Activated naive CD4-positive, alpha-beta T cell treated with anti-CD3 and anti-CD28 coated beads for 36 hours (primary cell): Measurements from ENCODE around the gene KLF2. TPM values are rescaled to one million over a fixed set of nuclear protein-coding genes. Genes with fewer than 3 reads are reported as not detected.
A peak's percentile ranks its signal among the peaks of the same experiment; 100 is the strongest.

Experiments used
- CTCF ChIA-PET: fragments of 350-600 bp; sonication (Branson Sonifier 250); formaldehyde crosslinking; loops from one replicate; lab custom pipeline; 2021; ENCODE audit warnings: antibody characterized with exemption; lab: Charles Lee
- DNase-seq: peaks from one replicate; pipeline ENCODE4 v3.0.0-alpha.2; 2020
- H3K27ac Mint-ChIP-seq: one replicate; pipeline ENCODE4 v1.8.0; 2021; ENCODE audit warnings: mild to moderate bottlenecking, mixed read lengths
- H3K27me3 Mint-ChIP-seq: one replicate; pipeline ENCODE4 v1.8.0; 2021; ENCODE audit warnings: low read depth, mixed read lengths
- H3K36me3 Mint-ChIP-seq: one replicate; pipeline ENCODE4 v1.8.0; 2021; ENCODE audit warnings: low read depth, mixed read lengths
- H3K4me1 Mint-ChIP-seq: one replicate; pipeline ENCODE4 v1.8.0; 2021; ENCODE audit warnings: low read depth, mixed read lengths
- H3K4me3 Mint-ChIP-seq: one replicate; pipeline ENCODE4 v1.8.0; 2021; ENCODE audit warnings: mild to moderate bottlenecking, moderate library complexity, mixed read lengths
- H3K9me3 Mint-ChIP-seq: one replicate; pipeline ENCODE4 v1.8.0; 2021; ENCODE audit warnings: mixed read lengths
- intact Hi-C: fragments of 100-400 bp; cut with micrococcal nuclease; formaldehyde crosslinking; loops from one replicate; pipeline ENCODE4 v1.15.1; 2023
- total RNA-seq, 2 experiments: library from RNA; stranded (reverse); gene quantifications; one replicate each; pipeline ENCODE4 v1.2.3, GENCODE V29; 2021

The KLF2 gene
- total RNA-seq, 2 experiments from 2014 or later: 0.22 to 0.69 TPM

DNA sequence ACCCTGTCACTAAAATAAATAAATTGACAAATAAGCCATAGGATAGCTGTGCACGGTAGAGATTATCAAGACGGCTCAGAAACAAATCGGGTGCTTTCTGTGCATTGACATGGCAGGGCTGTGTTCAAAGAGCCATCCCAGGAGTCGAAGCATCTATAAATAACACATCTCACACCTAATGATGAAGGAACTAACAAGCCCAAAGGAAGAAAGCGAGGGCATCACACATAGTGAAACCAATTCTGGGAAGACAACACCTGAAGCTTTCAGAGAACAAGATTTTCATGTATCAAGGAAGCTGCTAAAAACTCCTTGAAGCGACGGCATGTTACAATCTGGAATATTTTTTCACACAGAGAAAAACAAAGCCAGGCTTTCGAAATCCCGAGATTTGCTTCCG is 36.1 kb downstream of the KLF2 start:
- Mint-ChIP-seq H3K4me1 (peaks cover 83% of the 10 kb centered on the region), H3K27ac (no peak overlapping the region), H3K27me3 (peaks cover 1% of the 10 kb centered on the region), H3K4me3 (no peak overlapping the region), H3K36me3 (peaks cover 4% of the 10 kb centered on the region), H3K9me3 (no peaks in the 10 kb centered on the region)
- DNase-seq: no peak
- CTCF ChIA-PET: interaction anchor here (1.0 to 1.3 kb wide), 2 partner anchors 13 to 110 kb away, joined by 3 to 4 read pairs; no protein-coding TSS in a partner anchor
- intact Hi-C loops: loop anchor here (1.0 to 2.0 kb wide), 2 partner anchors 11 to 18 kb away; no protein-coding TSS in a partner anchor

DNA sequence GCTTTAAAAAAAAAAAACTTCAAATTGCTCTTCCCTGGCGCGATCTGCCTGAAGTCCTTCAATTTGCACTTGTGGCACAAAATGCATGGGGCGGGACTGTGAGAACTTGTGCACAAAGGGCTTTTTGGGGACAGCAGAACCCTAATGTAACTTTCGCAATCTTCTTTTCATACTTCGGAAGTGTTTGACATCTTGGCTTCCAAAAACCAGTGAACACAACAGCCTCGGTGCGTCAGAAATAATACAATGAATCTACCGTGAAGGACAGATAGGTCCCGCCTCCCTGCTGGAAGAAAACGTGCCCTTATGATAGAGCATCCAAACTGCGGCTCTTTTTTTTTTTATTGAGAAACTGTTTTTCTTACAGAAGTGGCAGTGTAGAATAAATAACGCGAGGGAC is 36.6 kb downstream of the KLF2 start:
- CTCF ChIA-PET: interaction anchor here (0.8 to 1.3 kb wide), 3 partner anchors 13 to 110 kb away, joined by 3 to 4 read pairs (median 3); no protein-coding TSS in a partner anchor
- peaks cover 85% of the 10 kb centered on the region for H3K4me1 Mint-ChIP-seq
- peaks cover 4% of the 10 kb centered on the region for H3K36me3 Mint-ChIP-seq
- no peak overlapping the region for H3K4me3 Mint-ChIP-seq
- no peak overlapping the region for H3K27ac Mint-ChIP-seq
- intact Hi-C loops: loop anchor here (2.0 kb wide), 1 partner anchor 18 kb away; no protein-coding TSS in a partner anchor
- H3K27me3 Mint-ChIP-seq: peaks cover 6% of the 10 kb centered on the region
- no peaks in the 10 kb centered on the region for H3K9me3 Mint-ChIP-seq
- DNase-seq: no peak

DNA sequence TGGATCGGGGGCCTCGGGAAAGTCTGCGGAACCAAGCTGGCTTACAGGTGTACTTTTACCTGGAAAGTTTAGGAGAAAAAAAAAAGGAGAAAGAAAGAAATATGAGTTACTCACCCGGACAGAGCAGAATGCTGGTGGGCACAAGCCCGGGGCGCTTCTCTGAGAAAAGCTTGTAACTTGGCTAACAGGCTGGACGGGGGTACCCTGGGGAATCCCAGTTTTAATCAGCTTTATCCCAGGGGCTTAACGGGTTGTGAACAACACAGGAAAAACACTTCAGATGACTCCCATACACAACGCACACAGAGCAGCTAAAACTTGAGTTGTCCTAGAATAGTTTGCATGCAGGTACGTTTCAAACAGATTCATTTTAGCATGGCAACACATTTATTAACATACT is 37.3 kb downstream of the KLF2 start:
- DNase-seq: no peak
- peaks cover 4% of the 10 kb centered on the region for H3K36me3 Mint-ChIP-seq
- H3K4me1 Mint-ChIP-seq: peaks cover 85% of the 10 kb centered on the region
- H3K27me3 Mint-ChIP-seq: peaks cover 13% of the 10 kb centered on the region
- H3K4me3 Mint-ChIP-seq: no peak overlapping the region
- H3K9me3 Mint-ChIP-seq: no peaks in the 10 kb centered on the region
- intact Hi-C loops: loop anchor here (2.0 kb wide), 1 partner anchor 19 kb away; no protein-coding TSS in a partner anchor
- CTCF ChIA-PET: interaction anchor here (0.6 to 0.8 kb wide), 3 partner anchors 14 to 59 kb away, joined by 3 read pairs; no protein-coding TSS in a partner anchor
- no peak overlapping the region for H3K27ac Mint-ChIP-seq

DNA sequence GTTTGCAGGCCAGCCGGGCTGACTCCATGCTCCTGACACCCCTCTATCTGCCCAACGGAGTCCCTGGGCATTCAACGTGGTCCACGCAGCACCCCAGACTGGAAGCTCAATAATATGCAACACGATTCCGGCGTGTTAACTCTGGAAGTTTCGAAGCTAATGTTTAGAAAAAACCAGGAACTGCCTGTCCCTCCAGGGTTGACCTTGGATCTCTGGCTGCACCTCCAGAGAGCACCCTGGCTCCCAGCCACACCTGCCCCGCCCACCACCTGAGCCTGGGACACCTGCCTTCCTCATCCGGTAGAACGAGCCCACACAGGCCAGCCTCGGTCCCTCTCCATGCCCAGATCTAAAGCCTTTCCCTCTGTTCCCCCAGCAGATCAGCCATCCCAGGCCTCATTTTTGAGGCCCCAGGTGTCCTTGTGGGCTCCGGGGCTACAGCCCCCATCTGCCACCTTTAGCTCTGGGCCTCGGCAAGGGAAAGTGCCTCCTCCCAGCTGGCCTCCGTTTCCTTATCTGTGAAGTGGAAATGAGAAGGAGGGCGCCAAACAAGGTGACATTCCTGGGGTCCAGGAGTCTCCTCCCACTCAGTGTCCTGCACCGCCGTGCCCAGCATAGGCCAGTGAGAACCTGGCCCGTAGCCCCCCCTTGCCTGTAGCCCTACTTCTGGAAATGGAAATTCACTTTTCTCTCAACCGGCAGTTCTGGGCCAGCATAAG is 38.7 kb downstream of the KLF2 start:
- no peak overlapping the region for H3K4me3 Mint-ChIP-seq
- peaks cover 80% of the 10 kb centered on the region for H3K4me1 Mint-ChIP-seq
- CTCF ChIA-PET: interaction anchor here (0.8 kb wide), 1 partner anchor 20 kb away, joined by 3 read pairs; no protein-coding TSS in a partner anchor
- intact Hi-C loops: no loop called here
- peaks cover 4% of the 10 kb centered on the region for H3K36me3 Mint-ChIP-seq
- H3K27me3 Mint-ChIP-seq: peaks cover 16% of the 10 kb centered on the region
- no peak overlapping the region for H3K27ac Mint-ChIP-seq
- H3K9me3 Mint-ChIP-seq: no peaks in the 10 kb centered on the region
- DNase-seq: no peak

DNA sequence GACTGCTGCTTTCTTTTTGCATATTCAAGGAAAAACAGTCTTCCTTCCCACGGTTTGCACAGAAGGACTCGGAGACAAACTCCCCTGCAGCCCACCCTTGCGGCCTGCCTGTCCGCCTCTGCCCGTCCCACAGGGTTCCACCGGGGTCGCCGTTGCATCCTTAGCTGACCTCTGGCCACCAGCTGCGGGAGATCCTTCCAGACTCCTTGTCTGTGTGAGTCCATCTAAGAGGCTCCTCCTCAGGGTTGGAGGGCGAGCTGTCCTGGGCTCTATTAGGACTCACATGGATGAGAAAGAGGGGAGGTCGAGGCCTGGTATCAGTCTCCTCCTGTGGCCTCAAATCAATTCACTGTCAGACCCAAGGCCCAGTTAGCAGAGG is 39.2 kb downstream of the KLF2 start:
- Mint-ChIP-seq H3K36me3 (peaks cover 4% of the 10 kb centered on the region), H3K27me3 (peaks cover 16% of the 10 kb centered on the region), H3K4me1 (peaks cover 75% of the 10 kb centered on the region), H3K4me3 (no peak overlapping the region), H3K27ac (no peak overlapping the region), H3K9me3 (no peaks in the 10 kb centered on the region)
- intact Hi-C loops: no loop called here
- DNase-seq: no peak
- CTCF ChIA-PET: no interaction called here

DNA sequence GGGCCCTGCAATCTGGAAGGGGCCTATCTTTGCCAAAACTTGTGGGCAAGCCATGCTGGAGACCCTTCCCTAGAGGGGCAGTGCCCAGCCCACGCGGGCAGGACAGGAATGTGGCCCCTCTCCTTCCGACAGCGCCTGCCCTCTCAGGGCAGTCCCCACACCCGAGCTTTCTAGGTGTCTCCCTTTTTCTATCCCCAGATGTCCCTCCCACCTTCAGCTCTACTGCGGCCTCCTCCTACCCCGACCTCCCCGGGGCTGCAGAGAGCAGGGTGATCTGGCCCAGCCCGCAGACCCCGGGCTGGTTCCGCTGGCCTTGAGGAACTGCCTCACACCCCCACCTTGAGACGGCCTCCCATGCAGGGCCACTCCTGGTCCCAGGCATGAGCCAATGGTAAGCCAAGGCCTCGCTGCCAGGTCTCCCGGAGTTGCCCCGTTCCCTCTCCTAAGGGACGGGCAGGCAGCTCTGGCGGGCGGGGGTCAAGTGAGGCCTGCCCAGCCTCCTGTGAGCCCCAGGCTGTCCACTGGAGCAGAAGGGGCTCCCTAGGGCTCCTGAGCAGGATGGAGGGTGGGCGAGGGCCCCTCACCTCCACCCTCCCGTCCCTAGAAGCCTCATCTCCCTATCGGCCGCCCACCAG is 39.7 kb downstream of the KLF2 start:
- CTCF ChIA-PET: no interaction called here
- Mint-ChIP-seq H3K27ac (no peak overlapping the region), H3K4me3 (no peak overlapping the region)

DNA sequence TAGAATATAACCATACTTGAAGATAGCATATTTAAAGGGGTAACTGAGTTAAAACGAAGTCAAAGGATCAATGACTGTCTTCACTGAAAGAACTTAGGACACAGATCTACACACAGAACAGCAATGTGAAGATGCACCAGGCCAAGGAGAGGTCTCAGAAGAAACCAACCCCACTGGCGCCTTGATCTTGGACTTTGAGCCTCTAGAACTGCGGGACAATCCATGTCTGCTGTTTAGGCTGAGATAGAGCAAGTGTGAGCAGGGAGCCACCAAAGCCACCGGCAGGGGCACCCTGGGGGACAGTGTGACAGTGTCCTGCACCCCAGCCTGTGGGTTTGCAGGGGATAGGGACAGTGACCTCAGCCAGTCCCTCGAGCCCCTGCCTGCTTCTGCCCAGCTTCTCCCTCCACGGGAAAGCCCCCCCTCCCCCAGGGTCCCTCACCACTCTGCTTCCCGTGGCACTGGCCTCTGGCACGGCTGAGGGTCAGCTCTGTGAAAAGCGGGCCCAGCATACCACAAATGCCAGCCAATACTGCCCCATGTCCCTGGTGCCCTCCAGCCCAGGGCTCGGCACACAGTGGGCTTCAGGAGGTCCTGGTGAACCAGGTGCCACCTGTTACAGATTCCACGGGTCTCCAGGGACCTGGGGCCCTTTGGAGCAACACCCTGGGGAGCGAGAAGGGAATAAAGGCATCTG is 40.8 kb downstream of the KLF2 start:
- Mint-ChIP-seq H3K27ac (no peak overlapping the region), H3K27me3 (peaks cover 19% of the 10 kb centered on the region), H3K4me1 (peaks cover 59% of the 10 kb centered on the region), H3K36me3 (peaks cover 4% of the 10 kb centered on the region), H3K4me3 (no peak overlapping the region), H3K9me3 (no peaks in the 10 kb centered on the region)
- intact Hi-C loops: no loop called here
- DNase-seq: no peak
- CTCF ChIA-PET: interaction anchor here (1.0 to 1.3 kb wide), 2 partner anchors 17 to 118 kb away, joined by 3 to 4 read pairs; no protein-coding TSS in a partner anchor

More for the DNA sequence above, 39.7 kb downstream of the KLF2 start:
- intact Hi-C loops: no loop called here
- Mint-ChIP-seq H3K36me3 (peaks cover 4% of the 10 kb centered on the region), H3K27me3 (peaks cover 16% of the 10 kb centered on the region), H3K4me1 (peaks cover 70% of the 10 kb centered on the region), H3K9me3 (no peaks in the 10 kb centered on the region)
- DNase-seq: no peak

DNA sequence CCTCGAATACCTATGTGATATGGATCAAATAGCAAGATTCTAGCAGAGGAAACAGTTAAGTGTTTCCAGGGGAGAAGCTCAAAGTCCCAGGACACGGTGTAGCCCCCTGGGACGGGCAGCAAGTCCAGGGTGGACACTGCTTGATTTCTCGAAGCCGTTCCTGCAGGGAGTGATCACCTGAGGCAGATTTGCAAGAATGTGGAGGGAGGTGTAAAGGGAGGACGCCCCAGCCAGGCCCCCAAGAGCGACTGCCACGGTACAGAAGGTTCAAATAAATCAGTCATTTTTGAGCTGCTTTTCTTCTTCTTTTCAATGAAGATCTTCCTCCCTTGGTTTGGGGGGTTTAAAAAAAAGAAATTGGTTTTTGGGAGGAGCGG is 41.4 kb downstream of the KLF2 start:
- Mint-ChIP-seq H3K9me3 (no peaks in the 10 kb centered on the region), H3K27ac (no peak overlapping the region), H3K4me3 (no peak overlapping the region), H3K36me3 (peaks cover 4% of the 10 kb centered on the region), H3K4me1 (peaks cover 53% of the 10 kb centered on the region), H3K27me3 (peaks cover 23% of the 10 kb centered on the region)
- DNase-seq: no peak
- CTCF ChIA-PET: interaction anchor here (1.0 to 1.3 kb wide), 2 partner anchors 17 to 118 kb away, joined by 3 to 4 read pairs; no protein-coding TSS in a partner anchor
- intact Hi-C loops: no loop called here

DNA sequence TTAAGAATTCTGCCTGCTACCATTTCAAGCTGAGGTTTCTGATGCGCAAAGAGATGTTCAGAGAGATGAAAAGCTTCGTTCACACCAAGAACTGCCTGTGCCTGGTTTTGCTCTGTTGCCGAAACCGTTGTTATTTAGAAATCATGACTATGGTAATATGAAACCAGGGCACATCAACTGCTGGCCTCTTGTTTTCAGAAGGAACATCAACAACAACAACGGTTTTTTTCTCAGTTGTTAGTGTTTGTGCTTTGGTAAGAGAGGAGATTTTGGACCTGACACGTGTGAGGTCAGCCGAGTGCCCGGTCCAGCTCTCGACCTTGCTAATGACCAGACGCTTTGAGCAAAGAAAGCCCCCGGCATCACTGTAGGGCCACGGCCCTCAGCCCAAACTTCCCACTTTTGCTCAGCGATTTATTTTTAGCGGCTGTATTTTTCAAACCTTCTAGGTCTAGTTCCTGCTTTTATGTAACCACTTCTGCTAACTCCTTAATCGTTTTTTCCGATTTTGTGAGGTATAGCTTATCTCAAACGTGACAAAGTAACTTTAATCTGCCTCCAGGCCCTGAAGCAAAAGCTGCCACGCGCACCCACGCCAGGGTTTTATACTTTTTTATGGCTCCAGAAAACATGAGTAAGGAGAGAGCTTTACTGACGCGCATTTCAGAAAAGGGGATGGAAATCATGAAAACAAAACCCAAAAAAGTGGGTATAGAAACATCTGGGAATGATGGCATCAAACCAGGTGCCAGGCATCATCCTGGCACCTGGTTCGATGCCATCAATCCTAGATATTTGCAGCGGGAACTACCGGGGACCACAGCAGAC is 42.0 kb downstream of the KLF2 start:
- intact Hi-C loops: no loop called here
- peak overlapping the region; percentile 19 for H3K27ac Mint-ChIP-seq
- DNase-seq: no peak
- H3K9me3 Mint-ChIP-seq: no peaks in the 10 kb centered on the region
- H3K27me3 Mint-ChIP-seq: peaks cover 24% of the 10 kb centered on the region
- H3K36me3 Mint-ChIP-seq: peaks cover 3% of the 10 kb centered on the region
- H3K4me1 Mint-ChIP-seq: peaks cover 48% of the 10 kb centered on the region
- CTCF ChIA-PET: interaction anchor here (1.0 to 1.3 kb wide), 2 partner anchors 16 to 119 kb away, joined by 3 to 4 read pairs; no protein-coding TSS in a partner anchor
- peak overlapping the region; percentile 49 for H3K4me3 Mint-ChIP-seq

DNA sequence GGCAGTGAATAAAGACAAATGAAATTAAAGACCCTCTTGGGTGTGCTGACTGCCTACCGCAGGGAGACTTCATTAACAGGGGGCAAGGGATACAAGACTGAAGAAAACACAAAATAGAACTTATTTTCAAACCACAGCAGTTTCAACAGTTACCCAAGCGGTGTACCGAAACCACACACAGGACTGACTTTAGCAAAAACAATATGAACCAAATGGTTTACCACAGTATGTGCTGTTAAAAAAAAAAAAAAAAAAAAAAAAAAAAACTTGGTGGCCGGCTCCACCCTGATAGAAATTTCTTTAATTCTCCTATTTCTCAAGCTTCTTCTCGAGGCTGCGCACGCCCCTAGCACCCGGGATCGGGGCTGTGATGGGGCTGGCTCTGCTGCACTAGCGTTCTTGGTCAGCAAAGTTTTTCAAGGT is 42.6 kb downstream of the KLF2 start:
- CTCF ChIA-PET: interaction anchor here (0.6 kb wide), 1 partner anchor 10 kb away, joined by 3 read pairs; no protein-coding TSS in a partner anchor
- H3K36me3 Mint-ChIP-seq: peaks cover 3% of the 10 kb centered on the region
- intact Hi-C loops: no loop called here
- H3K4me1 Mint-ChIP-seq: peaks cover 42% of the 10 kb centered on the region
- H3K27me3 Mint-ChIP-seq: peaks cover 24% of the 10 kb centered on the region
- peak overlapping the region; percentile 19 for H3K27ac Mint-ChIP-seq
- H3K9me3 Mint-ChIP-seq: no peaks in the 10 kb centered on the region
- DNase-seq: peak; percentile 71
- peak overlapping the region; percentile 49 for H3K4me3 Mint-ChIP-seq
